Progenitor cell of endocrine pancreas (in vitro differentiated cells): Measurements from ENCODE around the gene CDKL2. TPM values are rescaled to one million over a fixed set of nuclear protein-coding genes. Genes with fewer than 3 reads are reported as not detected.

Source experiments
- DNase-seq: peaks from one replicate; pipeline ENCODE4 v3.0.0; 2021; ENCODE audit warnings: low spot score; ENCODE audit not compliant: unreplicated experiment
- H3K27ac Mint-ChIP-seq: 2 replicates; pipeline ENCODE4 v1.8.0; 2021; ENCODE audit warnings: mild to moderate bottlenecking, moderate library complexity, mixed read lengths
- H3K27me3 Mint-ChIP-seq: 2 replicates; pipeline ENCODE4 v1.8.0; 2021; ENCODE audit warnings: mixed read lengths
- H3K36me3 Mint-ChIP-seq: 2 replicates; pipeline ENCODE4 v1.8.0; 2022; ENCODE audit warnings: mixed read lengths; ENCODE audit not compliant: insufficient read depth
- H3K4me1 Mint-ChIP-seq: 2 replicates; pipeline ENCODE4 v1.8.0; 2021; ENCODE audit warnings: low read depth, mixed read lengths
- H3K4me3 Mint-ChIP-seq: 2 replicates; pipeline ENCODE4 v1.8.0; 2021; ENCODE audit warnings: low read depth, mild to moderate bottlenecking, moderate library complexity, mixed read lengths
- H3K9me3 Mint-ChIP-seq: 2 replicates; pipeline ENCODE4 v1.8.0; 2021; ENCODE audit warnings: low read depth, mixed read lengths
- total RNA-seq: library from RNA; stranded (reverse); gene quantifications from 2 replicates; pipeline ENCODE4 v1.2.1, GENCODE V29; 2021
- TF ChIP-seq, protein P1 (sequence below): fragments of 200-600 bp; sonication (generic); IDR thresholded peaks from one replicate; pipeline ENCODE4 v1.5.0; 2021; ENCODE audit warnings: antibody characterized with exemption, mild to moderate bottlenecking; ENCODE audit not compliant: unreplicated experiment

CDKL2 gene
- total RNA-seq, 1 donor from 2014 or later, result 3.0 TPM

DNA sequence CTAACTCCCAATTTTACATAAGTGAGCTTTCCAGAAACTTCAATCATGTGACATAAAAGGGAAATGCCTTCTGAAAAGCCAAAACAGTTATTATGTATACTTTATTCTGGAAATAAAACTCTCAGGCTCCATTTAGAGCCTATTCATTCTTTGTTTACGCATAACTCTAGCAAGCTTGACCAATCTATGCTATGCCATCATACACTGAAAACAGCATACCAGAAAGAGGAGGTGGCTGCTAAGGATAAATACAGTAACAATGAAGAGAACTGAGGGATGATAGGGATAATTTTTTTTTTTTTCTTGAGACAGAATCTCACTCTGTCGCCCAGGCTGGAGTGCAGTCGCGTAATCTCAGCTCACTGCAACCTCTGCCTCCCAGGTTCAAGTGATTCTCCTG is 24.4 kb downstream of the CDKL2 start:
- no peak overlapping the region for H3K27ac Mint-ChIP-seq
- peaks cover 2% of the 10 kb centered on the region for H3K36me3 Mint-ChIP-seq
- TF ChIP-seq, protein P1, sequence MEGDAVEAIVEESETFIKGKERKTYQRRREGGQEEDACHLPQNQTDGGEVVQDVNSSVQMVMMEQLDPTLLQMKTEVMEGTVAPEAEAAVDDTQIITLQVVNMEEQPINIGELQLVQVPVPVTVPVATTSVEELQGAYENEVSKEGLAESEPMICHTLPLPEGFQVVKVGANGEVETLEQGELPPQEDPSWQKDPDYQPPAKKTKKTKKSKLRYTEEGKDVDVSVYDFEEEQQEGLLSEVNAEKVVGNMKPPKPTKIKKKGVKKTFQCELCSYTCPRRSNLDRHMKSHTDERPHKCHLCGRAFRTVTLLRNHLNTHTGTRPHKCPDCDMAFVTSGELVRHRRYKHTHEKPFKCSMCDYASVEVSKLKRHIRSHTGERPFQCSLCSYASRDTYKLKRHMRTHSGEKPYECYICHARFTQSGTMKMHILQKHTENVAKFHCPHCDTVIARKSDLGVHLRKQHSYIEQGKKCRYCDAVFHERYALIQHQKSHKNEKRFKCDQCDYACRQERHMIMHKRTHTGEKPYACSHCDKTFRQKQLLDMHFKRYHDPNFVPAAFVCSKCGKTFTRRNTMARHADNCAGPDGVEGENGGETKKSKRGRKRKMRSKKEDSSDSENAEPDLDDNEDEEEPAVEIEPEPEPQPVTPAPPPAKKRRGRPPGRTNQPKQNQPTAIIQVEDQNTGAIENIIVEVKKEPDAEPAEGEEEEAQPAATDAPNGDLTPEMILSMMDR, result no peak
- no peaks in the 10 kb centered on the region for H3K27me3 Mint-ChIP-seq
- no peak overlapping the region for H3K4me3 Mint-ChIP-seq
- no peak for DNase-seq
- peaks cover 7% of the 10 kb centered on the region for H3K9me3 Mint-ChIP-seq
- H3K4me1 Mint-ChIP-seq, result no peaks in the 10 kb centered on the region

DNA sequence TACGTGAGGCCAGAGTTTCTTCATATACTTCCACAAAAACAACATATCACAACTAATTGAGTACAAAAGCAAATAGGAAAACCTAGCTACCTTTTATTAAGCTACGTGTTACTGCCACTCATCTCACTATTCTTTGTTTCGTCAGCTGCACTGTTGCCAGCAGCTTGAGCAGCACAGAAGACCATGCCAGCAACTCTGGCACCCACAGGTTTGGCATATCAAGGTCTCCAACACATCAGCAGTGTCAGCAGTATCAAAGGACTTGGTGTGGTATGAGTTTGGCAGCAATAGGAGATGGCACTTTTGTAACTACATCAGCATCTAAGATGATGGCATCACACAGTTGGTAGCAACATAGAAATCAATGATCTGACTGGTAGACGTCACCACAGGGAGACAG is 30.7 kb downstream of the CDKL2 start:
- Mint-ChIP-seq H3K9me3 (no peaks in the 10 kb centered on the region), H3K4me3 (no peak overlapping the region), H3K4me1 (peaks cover 2% of the 10 kb centered on the region), H3K27me3 (no peaks in the 10 kb centered on the region), H3K36me3 (no peaks in the 10 kb centered on the region), H3K27ac (no peak overlapping the region)
- TF ChIP-seq, protein P1, result no peak
- DNase-seq, result no peak

DNA sequence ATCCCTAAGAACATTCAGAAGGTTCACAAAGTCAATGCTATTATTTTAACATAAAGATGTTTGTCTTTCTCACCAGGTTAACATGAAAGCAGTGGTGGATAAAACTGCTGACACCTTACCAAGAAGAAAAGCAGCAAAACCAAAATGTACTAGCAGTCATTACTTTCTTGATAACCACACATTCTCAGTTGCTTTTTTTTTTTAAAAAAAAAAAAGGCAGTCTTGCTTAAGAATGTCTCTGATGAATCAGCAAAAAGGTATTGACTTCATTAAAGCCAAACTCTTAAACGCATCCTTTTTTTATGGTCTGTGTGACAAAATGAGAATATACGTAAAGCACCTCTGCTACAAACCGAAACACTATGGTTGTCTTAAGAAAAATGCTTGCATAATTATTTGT is 31.9 kb downstream of the CDKL2 start:
- peaks cover 5% of the 10 kb centered on the region for H3K4me1 Mint-ChIP-seq
- no peaks in the 10 kb centered on the region for H3K36me3 Mint-ChIP-seq
- H3K27ac Mint-ChIP-seq, result no peak overlapping the region
- DNase-seq, result no peak
- H3K9me3 Mint-ChIP-seq, result no peaks in the 10 kb centered on the region
- no peak overlapping the region for H3K4me3 Mint-ChIP-seq
- TF ChIP-seq, protein P1, result no peak
- H3K27me3 Mint-ChIP-seq, result no peaks in the 10 kb centered on the region

DNA sequence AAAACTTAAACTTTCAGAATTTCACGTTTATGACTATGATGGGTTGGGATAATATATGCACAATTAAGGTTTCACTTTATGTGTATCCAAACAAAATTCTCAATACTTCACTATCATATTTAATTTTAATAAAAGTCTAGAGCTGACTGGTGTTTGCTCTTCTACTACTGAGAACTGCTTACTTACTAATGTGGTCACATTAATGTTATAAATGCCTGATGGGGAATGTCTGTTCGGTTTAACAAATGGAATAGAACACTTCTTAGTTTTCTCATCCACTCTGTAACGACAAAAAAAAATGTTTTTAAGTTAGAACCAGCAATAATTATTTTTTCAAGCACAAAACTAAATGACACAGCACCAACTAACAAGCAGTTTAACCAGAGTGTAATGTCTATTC is 34.3 kb downstream of the CDKL2 start:
- Mint-ChIP-seq H3K27ac (no peak overlapping the region), H3K4me3 (no peak overlapping the region), H3K9me3 (no peaks in the 10 kb centered on the region), H3K36me3 (no peaks in the 10 kb centered on the region), H3K27me3 (no peaks in the 10 kb centered on the region), H3K4me1 (peaks cover 5% of the 10 kb centered on the region)
- TF ChIP-seq, protein P1, result no peak
- DNase-seq, result no peak

DNA sequence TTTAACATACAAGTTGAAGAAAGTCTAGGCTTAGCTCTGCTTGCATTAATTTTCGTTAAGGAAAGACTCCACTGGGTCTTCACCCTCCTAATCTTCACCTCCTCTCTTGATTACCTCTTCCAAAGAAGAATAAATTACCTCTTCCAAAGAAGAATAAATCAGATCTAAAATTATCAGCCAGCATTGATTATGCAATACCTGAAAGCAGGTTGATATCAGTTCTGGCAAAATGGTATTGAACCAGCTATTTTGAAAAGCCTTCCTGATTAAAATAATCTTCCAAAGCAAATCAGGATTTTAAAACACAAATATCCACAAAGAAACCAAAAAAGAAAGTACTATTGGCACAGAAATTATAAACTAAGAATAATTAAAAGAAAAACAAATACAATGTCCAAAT is 36.9 kb downstream of the CDKL2 start:
- no peak for DNase-seq
- Mint-ChIP-seq H3K9me3 (no peaks in the 10 kb centered on the region), H3K36me3 (no peaks in the 10 kb centered on the region), H3K4me3 (no peak overlapping the region), H3K4me1 (peaks cover 5% of the 10 kb centered on the region), H3K27ac (no peak overlapping the region), H3K27me3 (no peaks in the 10 kb centered on the region)
- TF ChIP-seq, protein P1, result no peak
